ENCODE data around the gene COL9A2.

The COL9A2 gene

GRCh38 chr1:40318970-40319621 lies 2.0 kb upstream of the COL9A2 start:
- DNase-seq (ENCODE audit: low spot score): no peak
- no peak for FAIRE-seq

GRCh38 chr1:40318476-40318875 lies 1.4 kb upstream of the COL9A2 start:
- DNase-seq (ENCODE audit: low spot score): no peak
- no peak for FAIRE-seq

- no peak for FAIRE-seq
- DNase-seq (ENCODE audit: low spot score): no peak
Observed at GRCh38 chr1:40317394-40318074, 448 bp upstream of the COL9A2 start.

GRCh38 chr1:40315795-40316594 lies 1.1 kb downstream of the COL9A2 start:
- FAIRE-seq (no peak), DNase-seq (ENCODE audit: low spot score) (no peak)

- no peak for FAIRE-seq
- DNase-seq (ENCODE audit: low spot score): no peak
Observed at GRCh38 chr1:40315239-40315794, 1.8 kb downstream of the COL9A2 start.

- no peak for DNase-seq (ENCODE audit: low spot score)
- FAIRE-seq: no peak
Observed at GRCh38 chr1:40314721-40315238, 2.3 kb downstream of the COL9A2 start.

- FAIRE-seq (no peak), DNase-seq (ENCODE audit: low spot score) (no peak)
Observed at GRCh38 chr1:40313958-40314720, 2.9 kb downstream of the COL9A2 start.

GRCh38 chr1:40313329-40313957 lies 3.6 kb downstream of the COL9A2 start:
- FAIRE-seq (no peak), DNase-seq (ENCODE audit: low spot score) (peak; percentile 42)

- no peak for DNase-seq (ENCODE audit: low spot score)
- FAIRE-seq: no peak
Observed at GRCh38 chr1:40312238-40313205, 4.6 kb downstream of the COL9A2 start.

GRCh38 chr1:40311692-40312091 lies 5.4 kb downstream of the COL9A2 start:
- DNase-seq (ENCODE audit: low spot score) (no peak), FAIRE-seq (no peak)

GRCh38 chr1:40310983-40311642 lies 6.0 kb downstream of the COL9A2 start:
- no peak for DNase-seq (ENCODE audit: low spot score)
- FAIRE-seq: no peak

- no peak for DNase-seq (ENCODE audit: low spot score)
- FAIRE-seq: no peak
Observed at GRCh38 chr1:40310129-40310461, 7.0 kb downstream of the COL9A2 start.

GRCh38 chr1:40309374-40310128 lies 7.5 kb downstream of the COL9A2 start:
- no peak for FAIRE-seq
- no peak for DNase-seq (ENCODE audit: low spot score)

GRCh38 chr1:40308036-40308727 lies 8.9 kb downstream of the COL9A2 start:
- no peak for DNase-seq (ENCODE audit: low spot score)
- no peak for FAIRE-seq

- no peak for DNase-seq (ENCODE audit: low spot score)
- FAIRE-seq: no peak
Observed at GRCh38 chr1:40307186-40307585, 9.9 kb downstream of the COL9A2 start.

- no peak for DNase-seq (ENCODE audit: low spot score)
- FAIRE-seq: no peak
Observed at GRCh38 chr1:40306296-40306695, 10.8 kb downstream of the COL9A2 start.

- no peak for FAIRE-seq
Observed at GRCh38 chr1:40305871-40306270, 11.2 kb downstream of the COL9A2 start.

GRCh38 chr1:40305451-40305850 lies 11.6 kb downstream of the COL9A2 start:
- DNase-seq (ENCODE audit: low spot score): no peak
- FAIRE-seq: no peak

More at GRCh38 chr1:40305871-40306270, 11.2 kb downstream of the COL9A2 start:
- no peak for DNase-seq (ENCODE audit: low spot score)
